ENCODE results near the gene TENM3.

- TF ChIP-seq, protein P1, sequence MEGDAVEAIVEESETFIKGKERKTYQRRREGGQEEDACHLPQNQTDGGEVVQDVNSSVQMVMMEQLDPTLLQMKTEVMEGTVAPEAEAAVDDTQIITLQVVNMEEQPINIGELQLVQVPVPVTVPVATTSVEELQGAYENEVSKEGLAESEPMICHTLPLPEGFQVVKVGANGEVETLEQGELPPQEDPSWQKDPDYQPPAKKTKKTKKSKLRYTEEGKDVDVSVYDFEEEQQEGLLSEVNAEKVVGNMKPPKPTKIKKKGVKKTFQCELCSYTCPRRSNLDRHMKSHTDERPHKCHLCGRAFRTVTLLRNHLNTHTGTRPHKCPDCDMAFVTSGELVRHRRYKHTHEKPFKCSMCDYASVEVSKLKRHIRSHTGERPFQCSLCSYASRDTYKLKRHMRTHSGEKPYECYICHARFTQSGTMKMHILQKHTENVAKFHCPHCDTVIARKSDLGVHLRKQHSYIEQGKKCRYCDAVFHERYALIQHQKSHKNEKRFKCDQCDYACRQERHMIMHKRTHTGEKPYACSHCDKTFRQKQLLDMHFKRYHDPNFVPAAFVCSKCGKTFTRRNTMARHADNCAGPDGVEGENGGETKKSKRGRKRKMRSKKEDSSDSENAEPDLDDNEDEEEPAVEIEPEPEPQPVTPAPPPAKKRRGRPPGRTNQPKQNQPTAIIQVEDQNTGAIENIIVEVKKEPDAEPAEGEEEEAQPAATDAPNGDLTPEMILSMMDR (IDR thresholded peaks at IDR 0.05; ENCODE audit: low read length) = no peak
- TF ChIP-seq EZH2 (IDR thresholded peaks at IDR 0.05; ENCODE audit: borderline replicate concordance, low read length) = no peak
These were observed 39.3 kb upstream of the TENM3 start for GRCh38 chr4:182203872-182204411.
